DMS153 treated with DMSO at 0.1 percent for 48 hours (cell line): Measurements from ENCODE around the gene MTMR12.

Experiments used
- DNase-seq: peaks from one replicate; lab custom pipeline; 2025; ENCODE audit not compliant: unreplicated experiment; lab: John Stamatoyannopoulos, UW

Gene MTMR12

GRCh38 chr5:32312595-32313332, at the start of gene MTMR12:
TSS of gene MTMR12 (minus strand) at chr5:32312939. CDS start at chr5:32312838, 101 bp downstream.
- DNase-seq: peak; percentile 100

- no peak for DNase-seq
These were observed 49.8 kb upstream of the MTMR12 start for GRCh38 chr5:32362527-32362926.

GRCh38 chr5:32360906-32361305, 48.2 kb upstream of the MTMR12 start:
- no peak for DNase-seq

- no peak for DNase-seq
These were observed 45.9 kb upstream of the MTMR12 start for GRCh38 chr5:32358611-32359010.

- no peak for DNase-seq
These were observed 44.9 kb upstream of the MTMR12 start for GRCh38 chr5:32357658-32358057.

GRCh38 chr5:32355686-32356085, 42.9 kb upstream of the MTMR12 start:
- no peak for DNase-seq

GRCh38 chr5:32353420-32353819, 40.7 kb upstream of the MTMR12 start:
- no peak for DNase-seq

GRCh38 chr5:32352685-32353084, 39.9 kb upstream of the MTMR12 start:
- DNase-seq: no peak

- DNase-seq: no peak
These were observed 34.1 kb upstream of the MTMR12 start for GRCh38 chr5:32346869-32347268.

GRCh38 chr5:32343058-32343672, 30.4 kb upstream of the MTMR12 start:
- DNase-seq: no peak

- DNase-seq: no peak
These were observed 29.9 kb upstream of the MTMR12 start for GRCh38 chr5:32342656-32343055.

- no peak for DNase-seq
These were observed 27.1 kb upstream of the MTMR12 start for GRCh38 chr5:32339878-32340277.

- no peak for DNase-seq
These were observed 26.5 kb upstream of the MTMR12 start for GRCh38 chr5:32339198-32339597.

- no peak for DNase-seq
These were observed 20.2 kb upstream of the MTMR12 start for GRCh38 chr5:32332966-32333365.

- no peak for DNase-seq
These were observed 19.6 kb upstream of the MTMR12 start for GRCh38 chr5:32332361-32332760.

GRCh38 chr5:32331935-32332274, 19.2 kb upstream of the MTMR12 start:
- DNase-seq: no peak

GRCh38 chr5:32331217-32331934, 18.6 kb upstream of the MTMR12 start:
- no peak for DNase-seq

- no peak for DNase-seq
These were observed 17.6 kb upstream of the MTMR12 start for GRCh38 chr5:32330126-32330971.

- DNase-seq: peak; percentile 54
These were observed 16.7 kb upstream of the MTMR12 start for GRCh38 chr5:32329395-32329834.

- DNase-seq: no peak
These were observed 13.6 kb upstream of the MTMR12 start for GRCh38 chr5:32326216-32326772.

- no peak for DNase-seq
These were observed 12.9 kb upstream of the MTMR12 start for GRCh38 chr5:32325616-32326015.
